NCI-H187 treated with DMSO at 0.1 percent for 48 hours (cell line): ENCODE results near the gene NOPCHAP1.

ENCODE experiments used
- DNase-seq: peaks from one replicate; lab custom pipeline; 2025; lab: John Stamatoyannopoulos, UW

Gene NOPCHAP1

GRCh38 chr12:105020241-105020962 lies 34.3 kb downstream of the NOPCHAP1 start:
- no peak for DNase-seq

GRCh38 chr12:105024928-105025327 lies 38.8 kb downstream of the NOPCHAP1 start:
- DNase-seq: no peak

GRCh38 chr12:105025890-105026289 lies 39.8 kb downstream of the NOPCHAP1 start:
- DNase-seq: no peak

- no peak for DNase-seq
Measured at GRCh38 chr12:105026411-105026810, 40.3 kb downstream of the NOPCHAP1 start.

- no peak for DNase-seq
Measured at GRCh38 chr12:105030820-105031807, 45.0 kb downstream of the NOPCHAP1 start.

- no peak for DNase-seq
Measured at GRCh38 chr12:105032703-105033357, 46.7 kb downstream of the NOPCHAP1 start.

GRCh38 chr12:105033851-105034250 lies 47.7 kb downstream of the NOPCHAP1 start:
- no peak for DNase-seq
